HCT116 (cell line): ENCODE data around the gene CLIC5. TPM values are rescaled to one million over a fixed set of nuclear protein-coding genes. Genes with fewer than 3 reads are reported as not detected.

Experiments
- ATAC-seq: fragments of 200-7000 bp; cut with Tn5 transposase; 2 replicates; pipeline ENCODE4 v1.9.1; 2020; ENCODE audit warnings: mild to moderate bottlenecking, moderate library complexity
- BruUV-seq: library from RNA; stranded (reverse); fragments of 400-500 nt; replicated peaks from 2 replicates; lab custom pipeline; 2021; lab: Mats Ljungman, UMichigan
- CTCF ChIA-PET: fragments of 300-600 bp; sonication (Branson Sonifier 250); formaldehyde crosslinking; loops from one replicate; lab custom pipeline; 2021; ENCODE audit warnings: antibody characterized with exemption; lab: Charles Lee
- POLR2A ChIA-PET: fragments of 300-600, 350-600 bp; sonication (Branson Sonifier 250); formaldehyde crosslinking; loops from one replicate; lab custom pipeline; 2021; ENCODE audit warnings: antibody characterized with exemption; lab: Charles Lee
- RAD21 ChIA-PET, 2 experiments: fragments of 300-600 bp; sonication (Branson Sonifier 250); formaldehyde crosslinking; loops; one replicate each; lab custom pipeline; 2023; ENCODE audit warnings: low total read pairs in 2 of 2; ENCODE audit not compliant: uncharacterized antibody in 2 of 2, unreplicated experiment in 2 of 2, low non-redundant PET in 1 of 2; lab: Charles Lee
- DNase-seq: peaks from one replicate; pipeline ENCODE4 v3.0.0-alpha.2; 2010; ENCODE audit warnings: low read depth, low spot score
- H2AFZ ChIP-seq: fragments of 200-600 bp; shearing (Covaris generic), sonication (generic); 2 replicates; pipeline ENCODE4 v1.6.1; 2017; ENCODE audit warnings: low read depth, mixed run types, mixed read lengths, antibody characterized with exemption, low read length; ENCODE audit not compliant: poor library complexity, severe bottlenecking
- H3K27ac ChIP-seq: 2 replicates; pipeline ENCODE4 v1.5.1; 2012; ENCODE audit warnings: low read depth, low read length
- H3K27me3 ChIP-seq: fragments of 200-600 bp; sonication (generic); 2 replicates; pipeline ENCODE4 v1.6.1; 2016; ENCODE audit warnings: mixed run types, low read length, mixed read lengths; ENCODE audit not compliant: insufficient read depth
- H3K36me3 ChIP-seq, 2 experiments: fragments of 200-500 bp in 1 of 2; fragments of 200-600 bp in 1 of 2; sonication (Bioruptor generic) in 1 of 2; sonication (generic) in 1 of 2; 2 replicates each; pipeline versions ENCODE4 v1.5.1 to v1.6.1; 2014 to 2016; ENCODE audit warnings: low read length in 2 of 2, inconsistent platforms in 1 of 2, mixed read lengths in 1 of 2, mixed run types in 1 of 2; ENCODE audit not compliant: insufficient read depth in 2 of 2, control insufficient read depth in 1 of 2
- H3K4me1 ChIP-seq, 2 experiments: fragments of 200-600 bp in 1 of 2; sonication (generic) in 1 of 2; 2 replicates each; pipeline versions ENCODE4 v1.5.1 to v1.6.1; 2012 to 2017; ENCODE audit warnings: low read length in 2 of 2, inconsistent platforms in 1 of 2, mild to moderate bottlenecking in 1 of 2, mixed read lengths in 1 of 2, mixed run types in 1 of 2, moderate library complexity in 1 of 2; ENCODE audit not compliant: insufficient read depth in 2 of 2, control insufficient read depth in 1 of 2
- H3K4me2 ChIP-seq: fragments of 200-600 bp; sonication (generic); 2 replicates; pipeline ENCODE4 v1.6.1; 2017; ENCODE audit warnings: mixed run types, low read length, mixed read lengths
- H3K4me3 ChIP-seq, 2 experiments: fragments of 200-600 bp in 1 of 2; sonication (generic) in 1 of 2; replicated peaks in 1 of 2; 2 replicates each; pipeline ENCODE4 v1.5.1; 2011 to 2016; ENCODE audit warnings: low read length in 2 of 2, control low read depth in 1 of 2, low read depth in 1 of 2, mild to moderate bottlenecking in 1 of 2, mixed read lengths in 1 of 2, mixed run types in 1 of 2
- H3K79me2 ChIP-seq: fragments of 200-600 bp; sonication (generic); 2 replicates; pipeline ENCODE4 v1.6.1; 2017; ENCODE audit warnings: mild to moderate bottlenecking, mixed run types, low read length, moderate library complexity, mixed read lengths; ENCODE audit not compliant: insufficient read depth
- H3K9ac ChIP-seq: fragments of 200-600 bp; sonication (generic); 2 replicates; pipeline ENCODE4 v1.6.1; 2016; ENCODE audit warnings: low read length, mixed read lengths
- H3K9me2 ChIP-seq: fragments of 200-600 bp; sonication (generic), shearing (Covaris generic); 2 replicates; pipeline ENCODE4 v1.6.1; 2017; ENCODE audit warnings: mixed run types, mild to moderate bottlenecking, moderate library complexity; ENCODE audit not compliant: insufficient read depth
- H3K9me3 ChIP-seq, 2 experiments: fragments of 200-500 bp in 1 of 2; fragments of 200-600 bp in 1 of 2; sonication (Bioruptor generic) in 1 of 2; sonication (generic) in 1 of 2; 2 replicates each; pipeline ENCODE4 v1.6.1; 2014 to 2017; ENCODE audit warnings: low read length in 2 of 2, mixed read lengths in 2 of 2, inconsistent platforms in 1 of 2, low read depth in 1 of 2, mild to moderate bottlenecking in 1 of 2, mixed run types in 1 of 2, moderate library complexity in 1 of 2; ENCODE audit not compliant: control insufficient read depth in 1 of 2, insufficient read depth in 1 of 2
- H4K20me1 ChIP-seq: fragments of 200-600 bp; sonication (generic), shearing (Covaris generic); 2 replicates; pipeline ENCODE4 v1.6.1; 2017; ENCODE audit warnings: mixed run types, mild to moderate bottlenecking, moderate library complexity; ENCODE audit not compliant: insufficient read depth
- CBX3 ChIP-seq: IDR thresholded peaks from 2 replicates; pipeline ENCODE4 v1.6.1; 2012; ENCODE audit warnings: low read depth
- CEBPB ChIP-seq: IDR thresholded peaks from 2 replicates; pipeline ENCODE4 v1.6.1; 2012; ENCODE audit warnings: low read depth
- EZH2 ChIP-seq: fragments of 200-600 bp; sonication (generic); IDR thresholded peaks from 2 replicates; pipeline ENCODE4 v1.6.1; 2017; ENCODE audit warnings: antibody characterized with exemption, mixed run types
- EZH2phosphoT487 ChIP-seq: fragments of 200-600 bp; IDR thresholded peaks from 2 replicates; pipeline ENCODE4 v1.6.1; 2018; ENCODE audit warnings: antibody characterized with exemption, borderline replicate concordance
- FOSL1 ChIP-seq: IDR thresholded peaks from 2 replicates; pipeline ENCODE4 v1.6.1; 2012; ENCODE audit warnings: low read depth
- JUND ChIP-seq: IDR thresholded peaks from 2 replicates; pipeline ENCODE4 v1.6.1; 2012
- POLR2A ChIP-seq: IDR thresholded peaks from 2 replicates; pipeline ENCODE4 v1.7.0; 2011; ENCODE audit warnings: borderline replicate concordance; ENCODE audit not compliant: insufficient read depth, insufficient read length; ENCODE audit errors: extremely low read depth
- RAD21 ChIP-seq: IDR thresholded peaks from 2 replicates; pipeline ENCODE4 v1.6.1; 2012; ENCODE audit warnings: low read depth, mild to moderate bottlenecking
- SIN3A ChIP-seq: IDR thresholded peaks from 2 replicates; pipeline ENCODE4 v1.6.1; 2012; ENCODE audit warnings: low read depth
- SP1 ChIP-seq: IDR thresholded peaks from 2 replicates; pipeline ENCODE4 v1.6.1; 2012; ENCODE audit warnings: low read depth
- TCF7L2 ChIP-seq: IDR thresholded peaks from 2 replicates; pipeline ENCODE4 v1.7.0; 2011; ENCODE audit warnings: borderline replicate concordance, inconsistent platforms; ENCODE audit not compliant: insufficient read depth, insufficient read length; ENCODE audit errors: extremely low read depth
- YY1 ChIP-seq: IDR thresholded peaks from 2 replicates; pipeline ENCODE4 v1.6.1; 2011; ENCODE audit warnings: low read length, low read depth, moderate library complexity, mild to moderate bottlenecking; ENCODE audit not compliant: insufficient replicate concordance; ENCODE audit errors: extremely low read depth
- ZFX ChIP-seq: fragments of 450-650 bp; IDR thresholded peaks from 2 replicates; pipeline ENCODE4 v1.6.1; 2017
- intact Hi-C: fragments of 100-400 bp; cut with micrococcal nuclease; formaldehyde crosslinking; loops from 2 replicates; pipeline ENCODE4 v1.10.0; 2022
- total RNA-seq: library from RNA; stranded (reverse); gene quantifications from one replicate; pipeline ENCODE4 v1.2.1, GENCODE V29; 2021; ENCODE audit not compliant: unreplicated experiment
- TF ChIP-seq, protein P1 (sequence below): IDR thresholded peaks from 2 replicates; pipeline ENCODE4 v1.6.1; 2012
- TF ChIP-seq, protein P2 (sequence below), 3 experiments: fragments of 200-600 bp in 1 of 3; sonication (generic) in 1 of 3; IDR thresholded peaks in 2 of 3; conservative IDR thresholded peaks in 1 of 3; 2 replicates each; pipeline ENCODE4 v1.5.1; 2012 to 2017; ENCODE audit warnings: low read depth in 2 of 3, low read length in 2 of 3, antibody characterized with exemption in 1 of 3, borderline replicate concordance in 1 of 3, control low read depth in 1 of 3, mild to moderate bottlenecking in 1 of 3, mixed read lengths in 1 of 3, mixed run types in 1 of 3, moderate library complexity in 1 of 3; ENCODE audit not compliant: insufficient read depth in 1 of 3
- TF ChIP-seq, protein P3 (sequence below): IDR thresholded peaks from 2 replicates; pipeline ENCODE4 v1.6.1; 2011; ENCODE audit warnings: mild to moderate bottlenecking, low read length, moderate library complexity; ENCODE audit not compliant: insufficient replicate concordance; ENCODE audit errors: extremely low read depth

The CLIC5 gene
- total RNA-seq, 1 experiment from 2014 or later: 0.20 TPM

DNA sequence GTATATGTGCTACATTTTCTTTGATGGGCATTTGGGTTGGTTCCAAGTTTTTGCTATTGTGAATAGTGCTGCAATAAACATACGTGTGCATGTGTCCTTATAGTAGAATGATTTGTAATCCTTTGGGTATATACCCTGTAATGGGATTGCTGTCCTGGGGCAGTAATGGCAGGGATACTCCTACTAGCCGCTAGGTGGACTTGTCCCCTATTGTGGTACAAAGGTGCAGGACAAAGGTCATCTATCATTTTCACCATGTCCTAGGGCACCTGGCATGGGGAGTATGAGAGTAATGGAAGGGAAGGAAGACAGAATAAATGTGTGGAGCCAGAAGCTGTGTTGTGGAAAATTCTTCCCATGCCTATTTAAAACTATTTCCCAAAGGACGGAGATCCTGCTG, 174.6 kb downstream of the CLIC5 start:
- intact Hi-C loops: no loop called here
- CTCF ChIA-PET: interaction anchor here (0.5 kb wide), 1 partner anchor 1371 kb away, joined by 3 read pairs; no protein-coding TSS in a partner anchor
- no peak for DNase-seq
- Histone ChIP-seq H4K20me1 (no peaks in the 10 kb centered on the region), H3K27me3 (no peaks in the 10 kb centered on the region), H3K27ac (no peak overlapping the region), H3K4me2 (no peak overlapping the region), H3K36me3 (no peaks in the 10 kb centered on the region), H3K4me3 (no peak overlapping the region), H3K4me1 (no peaks in the 10 kb centered on the region), H3K9ac (no peak overlapping the region), H3K79me2 (no peaks in the 10 kb centered on the region), H3K9me2 (no peaks in the 10 kb centered on the region), H2AFZ (no peak overlapping the region), H3K9me3 (no peaks in the 10 kb centered on the region)
- POLR2A ChIA-PET: no interaction called here
- TF ChIP-seq, protein P1, sequence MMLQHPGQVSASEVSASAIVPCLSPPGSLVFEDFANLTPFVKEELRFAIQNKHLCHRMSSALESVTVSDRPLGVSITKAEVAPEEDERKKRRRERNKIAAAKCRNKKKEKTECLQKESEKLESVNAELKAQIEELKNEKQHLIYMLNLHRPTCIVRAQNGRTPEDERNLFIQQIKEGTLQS: no peak
- no peak for ATAC-seq
- no TSS peak for BruUV-seq
- RAD21 ChIA-PET: no interaction called here

DNA sequence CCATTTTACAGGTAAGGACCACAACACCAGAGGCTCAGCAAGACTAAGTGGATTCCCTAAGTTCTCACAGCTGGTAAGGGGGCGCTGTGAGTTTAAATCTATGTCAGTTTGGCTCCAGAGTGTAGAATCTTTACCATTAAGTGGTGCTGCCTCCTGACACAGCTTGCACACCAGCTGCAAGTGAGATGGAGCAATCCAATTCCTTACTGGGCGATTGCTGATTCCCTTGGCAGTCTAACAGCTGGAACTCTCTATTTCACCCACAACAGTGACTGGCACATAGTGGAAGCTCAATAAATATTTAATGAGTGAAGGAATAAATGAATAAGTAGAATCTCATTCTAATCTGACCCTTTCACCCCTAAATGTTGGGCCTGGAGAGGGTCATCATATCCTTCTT, 176.7 kb downstream of the CLIC5 start:
- Histone ChIP-seq H3K9ac (no peak overlapping the region), H3K79me2 (no peaks in the 10 kb centered on the region), H3K4me1 (no peaks in the 10 kb centered on the region), H3K27me3 (no peaks in the 10 kb centered on the region), H3K4me3 (no peak overlapping the region), H3K9me3 (no peaks in the 10 kb centered on the region), H3K27ac (no peak overlapping the region), H2AFZ (no peak overlapping the region), H3K4me2 (no peak overlapping the region), H4K20me1 (no peaks in the 10 kb centered on the region), H3K9me2 (no peaks in the 10 kb centered on the region), H3K36me3 (no peaks in the 10 kb centered on the region)
- DNase-seq (no peak), ATAC-seq (no peak)
- intact Hi-C loops: no loop called here
- ChIA-PET POLR2A (no interaction called here), CTCF (no interaction called here), RAD21 (no interaction called here)
- BruUV-seq: no TSS peak
- TF ChIP-seq CEBPB: no peak
- no peak for TF ChIP-seq SIN3A
- no peak for TF ChIP-seq POLR2A
- TF ChIP-seq CBX3: no peak
- TF ChIP-seq, protein P1: no peak
- no peak for TF ChIP-seq JUND
- TF ChIP-seq ZFX: no peak
- TF ChIP-seq, protein P2, sequence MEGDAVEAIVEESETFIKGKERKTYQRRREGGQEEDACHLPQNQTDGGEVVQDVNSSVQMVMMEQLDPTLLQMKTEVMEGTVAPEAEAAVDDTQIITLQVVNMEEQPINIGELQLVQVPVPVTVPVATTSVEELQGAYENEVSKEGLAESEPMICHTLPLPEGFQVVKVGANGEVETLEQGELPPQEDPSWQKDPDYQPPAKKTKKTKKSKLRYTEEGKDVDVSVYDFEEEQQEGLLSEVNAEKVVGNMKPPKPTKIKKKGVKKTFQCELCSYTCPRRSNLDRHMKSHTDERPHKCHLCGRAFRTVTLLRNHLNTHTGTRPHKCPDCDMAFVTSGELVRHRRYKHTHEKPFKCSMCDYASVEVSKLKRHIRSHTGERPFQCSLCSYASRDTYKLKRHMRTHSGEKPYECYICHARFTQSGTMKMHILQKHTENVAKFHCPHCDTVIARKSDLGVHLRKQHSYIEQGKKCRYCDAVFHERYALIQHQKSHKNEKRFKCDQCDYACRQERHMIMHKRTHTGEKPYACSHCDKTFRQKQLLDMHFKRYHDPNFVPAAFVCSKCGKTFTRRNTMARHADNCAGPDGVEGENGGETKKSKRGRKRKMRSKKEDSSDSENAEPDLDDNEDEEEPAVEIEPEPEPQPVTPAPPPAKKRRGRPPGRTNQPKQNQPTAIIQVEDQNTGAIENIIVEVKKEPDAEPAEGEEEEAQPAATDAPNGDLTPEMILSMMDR (IDR thresholded peaks at IDR 0.05 in 2 of 3, conservative IDR thresholded peaks at IDR 0.05 in 1 of 3; ENCODE audit: borderline replicate concordance in 1 of 3, insufficient read depth in 1 of 3, low read depth in 2 of 3, low read length in 2 of 3): no peak
- TF ChIP-seq EZH2: no peak
- no peak for TF ChIP-seq RAD21
- no peak for TF ChIP-seq FOSL1
- no peak for TF ChIP-seq SP1
- TF ChIP-seq TCF7L2: no peak
- TF ChIP-seq EZH2phosphoT487: no peak
- TF ChIP-seq, protein P3, sequence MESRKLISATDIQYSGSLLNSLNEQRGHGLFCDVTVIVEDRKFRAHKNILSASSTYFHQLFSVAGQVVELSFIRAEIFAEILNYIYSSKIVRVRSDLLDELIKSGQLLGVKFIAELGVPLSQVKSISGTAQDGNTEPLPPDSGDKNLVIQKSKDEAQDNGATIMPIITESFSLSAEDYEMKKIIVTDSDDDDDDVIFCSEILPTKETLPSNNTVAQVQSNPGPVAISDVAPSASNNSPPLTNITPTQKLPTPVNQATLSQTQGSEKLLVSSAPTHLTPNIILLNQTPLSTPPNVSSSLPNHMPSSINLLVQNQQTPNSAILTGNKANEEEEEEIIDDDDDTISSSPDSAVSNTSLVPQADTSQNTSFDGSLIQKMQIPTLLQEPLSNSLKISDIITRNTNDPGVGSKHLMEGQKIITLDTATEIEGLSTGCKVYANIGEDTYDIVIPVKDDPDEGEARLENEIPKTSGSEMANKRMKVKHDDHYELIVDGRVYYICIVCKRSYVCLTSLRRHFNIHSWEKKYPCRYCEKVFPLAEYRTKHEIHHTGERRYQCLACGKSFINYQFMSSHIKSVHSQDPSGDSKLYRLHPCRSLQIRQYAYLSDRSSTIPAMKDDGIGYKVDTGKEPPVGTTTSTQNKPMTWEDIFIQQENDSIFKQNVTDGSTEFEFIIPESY: no peak
- no peak for TF ChIP-seq YY1
- TF ChIP-seq, all 23 proteins: peak for 0
